GM12878 (cell line): ENCODE results near the gene ZNF502. TPM values are rescaled to one million over a fixed set of nuclear protein-coding genes. Genes with fewer than 3 reads are reported as not detected.

Experiments used
- ATAC-seq: fragments of 200-7000 bp; cut with Tn5 transposase; 3 replicates; pipeline ENCODE4 v1.9.1; 2020; ENCODE audit warnings: mild to moderate bottlenecking, moderate library complexity
- BruUV-seq: library from RNA; stranded (reverse); fragments of 400-500 nt; replicated peaks from 2 replicates; lab custom pipeline; 2021; lab: Mats Ljungman, UMichigan
- CTCF ChIA-PET: fragments of 300-600 bp; sonication (Branson Sonifier 250); formaldehyde crosslinking; extraction: SDS; loops from one replicate; lab custom pipeline; 2021; ENCODE audit warnings: inconsistent platforms; lab: Yijun Ruan, JAX
- POLR2A ChIA-PET: fragments of 350-600 bp; formaldehyde crosslinking; extraction: SDS; loops from one replicate; lab custom pipeline; 2021; ENCODE audit warnings: inconsistent platforms; lab: Charles Lee
- RAD21 ChIA-PET: fragments of 300-600 bp; sonication (Branson Sonifier 250); formaldehyde crosslinking; loops from one replicate; lab custom pipeline; 2023; ENCODE audit warnings: antibody characterized with exemption; ENCODE audit not compliant: unreplicated experiment; lab: Charles Lee
- SMC1A ChIA-PET: fragments of 300-600 bp; sonication (Branson Sonifier 250); formaldehyde crosslinking; loops from one replicate; lab custom pipeline; 2023; ENCODE audit not compliant: unreplicated experiment, uncharacterized antibody; lab: Charles Lee
- DNase-seq: peaks from one replicate; pipeline ENCODE4 v3.0.0-alpha.2; 2011; ENCODE audit warnings: low read depth, low spot score
- FAIRE-seq: peaks from 3 replicates; lab custom pipeline; 2011; peaks lifted over from hg19 to GRCh38; lab: Jason Lieb, UNC
- H2AFZ ChIP-seq: 2 replicates; pipeline ENCODE4 v1.6.0; 2011; ENCODE audit warnings: low read depth, low read length, control low read depth; ENCODE audit not compliant: control insufficient read depth
- H3K27ac ChIP-seq: 2 replicates; pipeline ENCODE4 v1.5.1; 2011; ENCODE audit warnings: control low read depth; ENCODE audit not compliant: control insufficient read depth, insufficient read depth
- H3K27me3 ChIP-seq, 2 experiments: replicated peaks in 1 of 2; 2 replicates each; pipeline versions ENCODE4 v1.6.0 to v1.6.1; 2011; ENCODE audit warnings: low read length in 1 of 2; ENCODE audit not compliant: control insufficient read depth in 2 of 2, insufficient read depth in 2 of 2
- H3K36me3 ChIP-seq, 2 experiments: 2 replicates each; pipeline ENCODE4 v1.5.1; 2011; ENCODE audit warnings: low read length in 1 of 2; ENCODE audit not compliant: control insufficient read depth in 2 of 2, insufficient read depth in 2 of 2
- H3K4me1 ChIP-seq: 2 replicates; pipeline ENCODE4 v1.6.1; 2011; ENCODE audit warnings: mild to moderate bottlenecking, low read length, moderate library complexity, mixed read lengths; ENCODE audit not compliant: control insufficient read depth, insufficient read depth
- H3K4me2 ChIP-seq: 2 replicates; pipeline ENCODE4 v1.6.0; 2011; ENCODE audit warnings: control low read depth; ENCODE audit not compliant: control insufficient read depth, insufficient read depth
- H3K4me3 ChIP-seq: fragments of 200-600 bp; sonication (generic); 2 replicates; pipeline ENCODE4 v1.5.1; 2016
- H3K79me2 ChIP-seq: 2 replicates; pipeline ENCODE4 v1.6.0; 2011; ENCODE audit warnings: low read length; ENCODE audit not compliant: control insufficient read depth, insufficient read depth
- H3K9ac ChIP-seq: 2 replicates; pipeline ENCODE4 v1.8.0; 2011; ENCODE audit warnings: low read length, control low read depth, mixed read lengths; ENCODE audit not compliant: control insufficient read depth, insufficient read depth
- H3K9me3 ChIP-seq: replicated peaks from 3 replicates; pipeline ENCODE4 v1.5.1; 2011; ENCODE audit warnings: mild to moderate bottlenecking, low read length; ENCODE audit not compliant: control insufficient read depth, insufficient read depth
- H4K20me1 ChIP-seq: 2 replicates; pipeline ENCODE4 v1.6.0; 2011; ENCODE audit not compliant: control insufficient read depth, insufficient read depth
- CHD4 ChIP-seq: fragments of 200-600 bp; sonication (generic); IDR thresholded peaks from 2 replicates; pipeline ENCODE4 v1.6.1; 2016; ENCODE audit warnings: mild to moderate bottlenecking
- ESRRA ChIP-seq: IDR thresholded peaks from 2 replicates; pipeline ENCODE4 v1.6.1; 2012; ENCODE audit warnings: mild to moderate bottlenecking, low read length, improper control_type of control experiment
- HDGF ChIP-seq: fragments of 450-650 bp; IDR thresholded peaks from 2 replicates; pipeline ENCODE4 v1.6.1; 2016; ENCODE audit warnings: antibody characterized with exemption
- IKZF1 ChIP-seq: fragments of 450-650 bp; conservative IDR thresholded peaks from 2 replicates; pipeline ENCODE4 v1.6.1; 2017; ENCODE audit warnings: antibody characterized with exemption, mild to moderate bottlenecking
- NR2F1 ChIP-seq: fragments of 450-650 bp; conservative IDR thresholded peaks from 2 replicates; pipeline ENCODE4 v1.6.1; 2017; ENCODE audit warnings: mild to moderate bottlenecking
- PAX5 ChIP-seq: IDR thresholded peaks from 2 replicates; pipeline ENCODE4 v1.6.1; 2011; ENCODE audit warnings: low read depth, low read length, borderline replicate concordance
- RAD51 ChIP-seq: fragments of 450-650 bp; IDR thresholded peaks from 2 replicates; pipeline ENCODE4 v1.6.1; 2016; ENCODE audit warnings: moderate library complexity, mild to moderate bottlenecking, inconsistent platforms
- ZBTB11 ChIP-seq: fragments of 450-650 bp; formaldehyde crosslinking; IDR thresholded peaks from 2 replicates; pipeline ENCODE4 v1.5.0; 2022; ENCODE audit warnings: mild to moderate bottlenecking, missing genetic modification characterization
- ZNF217 ChIP-seq: fragments of 450-650 bp; IDR thresholded peaks from 2 replicates; pipeline ENCODE4 v1.6.1; 2017; ENCODE audit warnings: antibody characterized with exemption, mild to moderate bottlenecking
- ZNF274 ChIP-seq: IDR thresholded peaks from one replicate; pipeline ENCODE4 v1.8.0; 2011; ENCODE audit not compliant: insufficient read length, insufficient read depth
- ZNF622 ChIP-seq: fragments of 450-650 bp; IDR thresholded peaks from 2 replicates; pipeline ENCODE4 v1.6.1; 2017; ENCODE audit warnings: mild to moderate bottlenecking, inconsistent platforms
- WGBS: methylation state at CpG from one replicate; pipeline ENCODE4 v1.1.6; 2016; ENCODE audit warnings: low lambda C conversion rate; ENCODE audit not compliant: insufficient replicate concordance, insufficient coverage; ENCODE audit errors: missing lambda C conversion rate; 5-methylcytosine and 5-hydroxymethylcytosine counted together
- in situ Hi-C: fragments of 300-500 bp; cut with MboI; formaldehyde crosslinking; loops from 9 replicates; pipeline ENCODE4 v1.14.3; 2018; ENCODE audit warnings: mixed read lengths
- intact Hi-C: fragments of 100-400 bp; cut with micrococcal nuclease; formaldehyde crosslinking; loops from one replicate; pipeline ENCODE4 v1.14.2; 2022; ENCODE audit not compliant: unreplicated experiment
- polyA plus RNA-seq, 11 experiments: library from polyadenylated mRNA; depleted of rRNA in 4 of 11; unstranded in 6 of 11; stranded (reverse) in 5 of 11; fragments of >200 nt; fragmentation: Nextera tagmentation in 4 of 11; fragmentation: Illumina TruSeq in 1 of 11; extraction: Ambion mirVana in 4 of 11; extraction: Trizol in 1 of 11; gene quantifications; 1 replicate in 1 of 11; 2 replicates in 10 of 11; pipeline versions ENCODE4 v1.2.1 to v1.2.3, GENCODE V29; 2011 to 2016; ENCODE audit warnings: inconsistent platforms in 2 of 11, missing spikeins in 2 of 11, low read depth in 1 of 11
- total RNA-seq, 4 experiments: library from RNA; depleted of rRNA in 3 of 4; stranded (reverse); fragments of >200 nt in 3 of 4; fragmentation: Illumina TruSeq in 1 of 4; extraction: Trizol in 1 of 4; gene quantifications; 2 replicates each; pipeline versions ENCODE4 v1.2.1 to v1.2.3, GENCODE V29; 2013 to 2021

Gene ZNF502
- total and polyA plus RNA-seq, 10 of the 15 experiments (the other 5 are each of a cell fraction or from before 2014, with no cell fraction given) = 0.39 to 1.7 (median 1.1) TPM

GRCh38 chr3:44762690-44763089, 50.2 kb downstream of the ZNF502 start:
- Histone ChIP-seq H3K4me2 (peak overlapping the region; percentile 80), H3K9me3 (peaks cover 20% of the 10 kb centered on the region), H3K4me3 (peak overlapping the region; percentile 79), H3K4me1 (0 out of 2 replicates have a peak, but pooled peaks cover 4% of the 10 kb centered on the region), H4K20me1 (no peaks in the 10 kb centered on the region), H3K9ac (peak overlapping the region; percentile 99), H2AFZ (peak overlapping the region; percentile 74), H3K79me2 (peaks cover 49% of the 10 kb centered on the region), H3K27ac (peak overlapping the region; percentile 93), H3K36me3 (peaks cover 0 to 7% of the 10 kb centered on the region in 2 experiments; a peak in 1 of 4 replicates), H3K27me3 (no peaks in the 10 kb centered on the region)
- in situ Hi-C loops = no loop called here
- CTCF ChIA-PET = interaction anchor here (0.8 to 1.0 kb wide), 4 partner anchors 34 to 215 kb away, joined by 4 to 5 read pairs (median 4); no protein-coding TSS in a partner anchor
- intact Hi-C loops = loop anchor here (10.0 kb wide), 1 partner anchor 118 kb away; the partner anchor contains the start of gene ZNF35
- DNase-seq (no peak), ATAC-seq (no peak), FAIRE-seq (no peak)
- 43% methylated on average over 5 of the region's 5 CpGs for WGBS
- RAD21 ChIA-PET = interaction anchor here (0.5 to 1.6 kb wide), 4 partner anchors 16 to 278 kb away, joined by 3 to 4 read pairs (median 4); no protein-coding TSS in a partner anchor
- SMC1A ChIA-PET = interaction anchor here (0.7 to 1.7 kb wide), 3 partner anchors 34 to 80 kb away, joined by 3 to 6 read pairs (median 3); no protein-coding TSS in a partner anchor
- TF ChIP-seq IKZF1 (no peak), NR2F1 (no peak), CHD4 (no peak), ESRRA (no peak), ZNF622 (no peak), ZNF274 (no peak), PAX5 (no peak), ZNF217 (no peak), ZBTB11 (CRISPR knock-in tag) (no peak), RAD51 (no peak), HDGF (no peak)
- POLR2A ChIA-PET = interaction anchor here (1.6 to 1.7 kb wide), 2 partner anchors 9 to 34 kb away, joined by 7 to 8 read pairs; partner anchors contain the start of gene ZNF501
- BruUV-seq = no TSS peak
